Measurements from ENCODE around the gene TBX1.

GRCh38 chr22:19805821-19806212 is 45.2 kb downstream of the TBX1 start:
- TF ChIP-seq, protein P1, sequence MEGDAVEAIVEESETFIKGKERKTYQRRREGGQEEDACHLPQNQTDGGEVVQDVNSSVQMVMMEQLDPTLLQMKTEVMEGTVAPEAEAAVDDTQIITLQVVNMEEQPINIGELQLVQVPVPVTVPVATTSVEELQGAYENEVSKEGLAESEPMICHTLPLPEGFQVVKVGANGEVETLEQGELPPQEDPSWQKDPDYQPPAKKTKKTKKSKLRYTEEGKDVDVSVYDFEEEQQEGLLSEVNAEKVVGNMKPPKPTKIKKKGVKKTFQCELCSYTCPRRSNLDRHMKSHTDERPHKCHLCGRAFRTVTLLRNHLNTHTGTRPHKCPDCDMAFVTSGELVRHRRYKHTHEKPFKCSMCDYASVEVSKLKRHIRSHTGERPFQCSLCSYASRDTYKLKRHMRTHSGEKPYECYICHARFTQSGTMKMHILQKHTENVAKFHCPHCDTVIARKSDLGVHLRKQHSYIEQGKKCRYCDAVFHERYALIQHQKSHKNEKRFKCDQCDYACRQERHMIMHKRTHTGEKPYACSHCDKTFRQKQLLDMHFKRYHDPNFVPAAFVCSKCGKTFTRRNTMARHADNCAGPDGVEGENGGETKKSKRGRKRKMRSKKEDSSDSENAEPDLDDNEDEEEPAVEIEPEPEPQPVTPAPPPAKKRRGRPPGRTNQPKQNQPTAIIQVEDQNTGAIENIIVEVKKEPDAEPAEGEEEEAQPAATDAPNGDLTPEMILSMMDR (IDR thresholded peaks at IDR 0.05; ENCODE audit: insufficient read depth, low read depth, low read length) = no peak
- TF ChIP-seq EZH2 (IDR thresholded peaks at IDR 0.05; ENCODE audit: insufficient read depth, low read length) = no peak

Data from astrocyte (in vitro differentiated cells and primary cell).